Smooth muscle cell of the brain vasculature (primary cell): ENCODE measurements around the gene FGD4.
A peak's percentile ranks its signal among the peaks of the same experiment; 100 is the strongest.

Experiments
- DNase-seq: peaks from one replicate; pipeline ENCODE4 v3.0.0-alpha.2; 2012; ENCODE audit warnings: low read depth, low spot score

Gene FGD4

DNA sequence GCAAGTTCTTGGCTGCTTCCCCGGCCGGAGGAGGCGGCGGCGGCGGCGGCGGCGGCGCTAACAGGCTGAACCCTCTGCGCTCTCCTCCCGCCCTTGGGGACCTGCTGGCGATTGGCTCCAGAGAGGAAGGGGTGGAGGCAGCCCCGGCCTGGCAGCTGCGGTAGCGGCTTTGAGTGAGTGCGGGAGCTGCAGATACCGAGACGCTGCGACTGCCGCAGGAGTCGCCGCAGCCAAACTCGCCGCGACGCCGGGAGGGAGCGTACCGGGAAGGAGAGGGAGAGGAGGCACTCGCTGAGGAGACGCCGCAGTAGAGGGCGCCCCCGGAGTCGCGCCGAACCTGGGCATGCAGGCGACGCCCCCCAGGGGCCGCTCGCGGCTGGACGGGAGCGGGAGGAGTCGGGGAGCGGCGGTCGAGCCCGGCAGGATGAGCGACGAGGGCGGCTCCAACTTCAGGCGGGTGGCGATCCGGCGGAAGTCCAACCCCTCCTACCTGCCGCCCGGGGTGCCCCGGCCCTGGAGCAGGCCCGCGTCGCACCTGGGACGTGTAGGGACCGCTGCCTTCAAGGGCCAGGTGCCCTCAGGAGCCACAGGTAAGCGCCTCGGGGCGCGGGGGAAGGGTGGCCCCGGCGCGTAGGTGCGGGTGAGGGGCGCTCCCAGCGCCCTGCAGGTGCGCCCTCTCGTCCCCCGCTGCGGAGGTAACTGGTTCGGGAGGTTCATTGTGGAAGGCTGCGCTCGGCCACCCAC lies at the start of gene FGD4:
TSS of gene FGD4 (plus strand) at position 189 of the 744 bp plus-strand sequence.
- DNase-seq, result peak; percentile 43

DNA sequence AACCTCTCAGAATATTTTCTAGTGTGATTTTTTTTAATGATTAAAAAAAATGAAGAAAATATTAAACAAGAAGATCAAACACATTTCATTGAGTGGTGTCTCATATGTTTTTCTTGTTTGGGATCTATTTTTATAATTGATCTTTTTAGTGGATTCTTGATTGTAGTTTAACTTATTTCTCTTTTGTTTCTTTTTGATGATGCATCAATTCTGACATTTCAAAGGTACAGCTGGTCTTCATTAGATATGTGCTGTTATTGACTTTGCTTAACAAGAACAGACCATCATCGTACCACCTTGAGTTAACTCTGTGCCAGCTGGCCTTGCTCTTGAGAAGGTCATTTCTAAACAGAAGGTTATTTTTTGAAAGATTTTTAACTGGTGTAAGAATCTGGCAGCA lies 45.8 kb upstream of the FGD4 start:
- no peak for DNase-seq

DNA sequence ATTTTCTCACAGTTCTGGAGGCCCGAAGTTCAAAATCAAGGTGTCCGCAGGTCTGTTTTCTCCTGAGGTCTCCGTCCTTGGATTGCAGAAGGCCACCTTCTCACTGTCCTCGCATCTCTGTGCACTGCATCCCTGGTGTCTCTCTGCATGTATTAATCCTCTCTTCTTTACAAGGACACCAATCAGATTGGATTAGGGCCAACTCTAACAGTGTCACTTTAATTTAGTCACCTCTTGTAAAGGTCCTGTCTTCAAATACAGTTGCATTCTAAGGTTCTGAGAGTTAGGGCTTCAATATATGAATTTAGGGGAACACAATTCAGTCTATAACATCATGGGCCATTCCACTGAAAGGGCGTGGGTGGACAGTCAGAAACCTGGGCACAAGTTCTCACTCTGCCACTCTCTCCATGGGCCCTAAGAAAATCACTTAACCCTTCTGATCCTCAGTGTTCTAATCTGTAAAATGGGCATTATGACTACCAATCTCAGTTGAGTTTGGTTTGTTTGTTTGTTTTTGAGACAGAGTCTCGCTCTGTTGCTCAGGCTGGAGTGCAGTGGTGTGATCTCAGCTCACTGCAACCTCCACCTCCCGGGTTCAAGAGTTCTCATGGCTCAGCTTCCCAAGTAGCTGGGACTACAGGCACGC lies 41.6 kb upstream of the FGD4 start:
- DNase-seq, result no peak

DNA sequence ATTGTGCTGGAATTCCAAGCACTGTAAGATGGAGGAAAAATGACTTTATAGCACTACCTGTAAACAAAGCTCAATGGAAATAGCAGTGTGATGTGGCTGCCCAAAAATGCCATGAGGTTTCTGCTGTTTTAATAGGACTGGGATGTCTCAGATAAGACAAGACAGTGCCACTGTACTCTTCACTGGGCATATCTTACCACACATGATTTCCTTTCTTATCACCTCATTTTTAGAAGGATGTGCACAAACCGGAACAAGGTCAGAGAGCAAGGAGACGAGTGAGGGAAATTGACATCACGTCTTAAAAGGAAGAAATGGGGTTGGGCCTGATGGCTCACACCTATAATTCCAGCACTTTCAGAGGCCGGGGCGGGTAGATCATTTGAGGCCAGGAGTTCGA lies 38.4 kb upstream of the FGD4 start:
- DNase-seq, result no peak

DNA sequence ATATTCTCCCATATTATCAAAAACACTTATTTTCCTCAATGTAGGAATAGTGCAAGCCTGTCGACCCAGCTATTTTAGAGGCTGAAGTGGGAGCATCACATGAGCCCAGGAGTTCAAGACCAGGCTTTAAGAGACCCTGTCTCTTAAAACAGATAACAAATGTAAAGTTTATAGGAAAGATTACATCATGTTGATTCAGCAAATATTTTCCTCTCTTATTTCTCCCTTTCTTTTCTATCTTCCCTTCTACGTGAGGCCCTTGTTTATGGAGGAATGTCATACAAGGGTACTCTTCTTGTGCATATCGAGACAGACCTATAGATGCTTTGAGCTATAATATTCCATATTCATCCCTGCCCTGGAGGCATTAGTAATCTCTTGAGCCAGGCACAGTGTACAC lies 36.5 kb upstream of the FGD4 start:
- no peak for DNase-seq

DNA sequence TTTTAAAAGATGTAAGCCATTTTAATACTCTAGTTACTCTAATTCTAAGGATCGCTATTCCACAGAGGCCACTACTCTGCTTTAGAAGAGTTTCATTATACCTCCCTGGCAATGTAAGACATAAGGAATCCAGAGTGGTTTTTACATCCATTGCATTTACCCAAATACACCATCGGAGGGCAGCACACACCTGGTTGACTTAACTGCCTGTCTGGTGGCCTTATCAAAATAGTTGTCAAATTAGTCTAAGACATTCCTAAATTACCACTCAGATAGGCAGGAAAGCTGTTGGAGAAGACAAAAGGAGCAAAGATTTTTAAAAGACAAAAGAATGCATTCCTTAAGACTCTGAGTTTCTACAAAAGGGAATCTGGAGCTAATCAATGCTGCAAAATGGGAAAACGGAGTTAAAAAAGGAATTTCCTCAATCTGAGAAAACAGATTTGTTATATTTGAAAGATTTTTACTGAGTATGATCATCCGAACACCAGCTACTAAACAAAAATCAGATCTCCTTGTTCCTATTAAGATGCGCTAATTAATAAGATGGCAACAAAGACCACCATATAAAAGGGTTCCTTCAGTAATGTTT lies 33.8 kb upstream of the FGD4 start:
- peak; percentile 45 for DNase-seq

DNA sequence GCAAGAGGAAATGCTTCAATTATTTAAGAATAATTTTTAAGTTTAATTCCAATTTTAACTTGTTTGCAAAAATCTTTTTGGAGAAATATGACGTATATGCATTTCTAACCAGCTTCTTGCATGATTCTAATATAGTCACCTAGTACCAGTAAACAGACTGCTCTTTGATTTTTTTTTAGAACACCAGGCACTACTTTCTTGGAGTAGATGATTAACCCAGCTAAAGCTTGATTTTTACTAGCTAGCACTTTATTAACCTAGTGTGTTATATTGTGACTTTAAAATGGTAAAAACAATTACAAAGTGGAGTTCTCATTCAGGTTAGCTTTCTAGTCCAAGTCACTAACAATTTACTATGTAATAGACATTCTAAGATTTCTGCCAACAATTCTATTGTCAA lies 32.6 kb upstream of the FGD4 start:
- DNase-seq, result no peak

DNA sequence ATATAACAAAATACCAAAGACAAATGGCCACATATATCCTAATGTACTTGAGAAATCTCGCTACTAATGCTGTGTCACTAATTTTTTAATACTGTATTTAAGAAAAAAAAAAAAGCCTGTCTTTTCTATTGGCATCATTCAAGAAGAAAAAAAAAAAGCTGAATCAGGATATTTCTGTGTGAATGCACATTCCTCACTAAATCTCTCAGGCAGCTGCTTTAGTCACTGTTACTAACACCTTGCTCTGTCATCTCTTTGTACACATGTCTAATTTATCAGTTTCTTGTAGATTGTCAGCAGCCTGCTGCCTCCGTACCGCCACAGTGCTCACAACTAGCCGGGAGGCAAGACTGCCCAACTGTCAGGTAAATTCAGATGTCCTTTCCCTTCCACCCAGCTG lies 32.0 kb upstream of the FGD4 start:
- no peak for DNase-seq

DNA sequence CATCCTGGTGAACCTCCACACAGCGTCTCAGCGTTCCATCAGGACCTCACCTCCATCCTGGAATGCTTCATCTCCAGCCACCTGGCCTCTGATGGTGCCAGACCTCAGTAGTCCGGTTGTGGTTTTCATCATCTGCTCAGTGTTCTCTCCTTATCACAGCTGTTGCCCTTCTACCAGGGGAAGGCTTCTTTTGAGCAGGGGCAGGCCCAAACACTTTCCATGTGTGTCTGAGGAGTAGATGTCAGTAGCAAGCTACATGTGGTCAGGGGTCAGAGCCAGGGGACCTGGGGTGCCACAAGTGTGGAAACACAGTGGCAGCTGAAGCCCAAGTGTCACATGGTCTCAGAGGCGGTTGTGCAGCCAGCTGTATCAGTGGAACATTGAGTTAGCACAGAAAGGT lies 30.2 kb upstream of the FGD4 start:
- no peak for DNase-seq

DNA sequence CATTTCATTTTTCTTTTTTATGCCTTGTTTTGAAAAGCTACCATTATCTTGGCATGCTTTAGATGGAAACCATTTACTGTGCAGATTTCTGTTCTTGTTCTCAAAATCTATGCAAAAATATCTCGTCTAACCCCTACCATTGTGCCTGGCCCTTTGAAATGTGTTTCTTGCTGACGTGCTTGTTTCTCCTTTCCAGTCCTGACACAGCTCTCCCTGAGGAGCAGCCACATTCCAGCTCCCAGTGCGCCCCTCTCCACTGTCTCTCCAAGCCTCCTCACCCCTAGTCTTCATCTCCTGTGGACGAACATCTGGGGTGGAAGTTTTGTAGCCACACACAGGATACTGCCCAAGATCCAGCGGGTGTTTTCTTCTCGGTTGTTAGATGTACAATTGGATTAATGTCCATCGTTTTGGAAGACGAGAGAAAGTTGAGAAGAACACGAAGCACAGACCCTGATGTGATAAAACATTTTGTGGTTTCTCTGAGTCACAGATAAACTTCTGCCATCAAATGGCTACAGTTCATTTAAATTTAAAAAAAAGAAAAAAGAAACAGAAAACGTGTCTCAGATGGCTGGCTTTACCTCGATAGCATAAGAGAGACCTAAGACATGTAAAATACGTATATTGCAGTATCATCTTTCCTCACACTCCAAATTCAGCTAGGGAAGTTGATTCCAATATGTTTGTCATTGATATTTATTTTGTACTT lies 21.9 kb upstream of the FGD4 start:
- DNase-seq, result no peak

DNA sequence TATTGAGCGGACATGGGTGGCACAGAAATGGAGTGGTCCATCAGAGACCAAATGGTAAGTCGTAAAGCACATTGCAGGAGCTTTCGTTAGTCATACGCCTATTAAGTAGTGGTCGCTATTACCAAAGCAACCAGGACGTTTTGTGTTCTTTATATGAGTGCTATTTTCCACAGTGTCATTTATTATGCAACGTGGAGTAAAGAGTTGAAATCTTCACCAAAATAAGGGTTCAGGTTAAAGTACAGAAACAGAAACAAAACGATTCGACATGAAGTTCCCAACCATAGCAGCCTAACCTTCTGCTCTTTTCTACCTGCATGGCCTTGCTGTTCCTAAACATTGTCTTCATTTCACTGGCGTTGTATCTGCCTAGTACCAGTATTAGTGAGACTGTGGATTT lies 20.1 kb upstream of the FGD4 start:
- DNase-seq, result no peak

DNA sequence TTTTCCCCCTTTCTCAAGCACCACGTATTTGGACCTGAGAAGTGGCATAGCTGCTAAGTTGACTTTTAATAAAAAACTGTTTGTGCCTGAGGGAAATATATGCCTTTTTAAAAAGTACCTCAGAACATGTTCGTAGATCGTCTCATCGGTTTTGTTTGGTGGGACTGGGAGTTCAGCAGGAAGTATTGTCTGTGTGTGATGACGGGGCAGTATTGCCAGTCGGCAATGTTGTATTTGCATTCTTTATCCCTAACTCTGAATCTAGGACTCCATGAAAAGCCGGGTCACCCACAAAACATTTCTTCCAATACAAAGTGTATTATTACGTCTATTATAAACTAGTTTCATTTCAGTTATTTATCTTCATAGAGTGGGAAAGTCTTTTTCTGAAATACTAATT lies 19.7 kb upstream of the FGD4 start:
- DNase-seq, result no peak

DNA sequence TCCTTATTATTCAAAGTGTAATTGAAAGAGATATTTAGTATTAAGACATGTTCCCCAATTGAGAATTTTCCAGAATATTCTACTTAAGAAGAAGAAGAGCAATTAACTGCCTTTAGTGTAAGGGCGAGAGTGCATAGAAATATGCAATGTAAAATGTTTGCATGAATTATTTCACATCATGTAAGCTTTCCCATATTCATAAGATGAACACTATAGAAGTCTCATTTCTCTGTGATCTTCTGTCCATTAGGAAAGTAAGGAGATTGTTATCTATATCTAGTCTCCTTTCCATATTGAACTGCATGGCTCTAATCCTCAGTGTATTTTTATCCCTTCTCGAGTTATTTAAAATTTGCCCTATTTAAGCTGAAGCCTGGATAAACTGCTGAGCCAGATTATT lies 17.1 kb upstream of the FGD4 start:
- no peak for DNase-seq

DNA sequence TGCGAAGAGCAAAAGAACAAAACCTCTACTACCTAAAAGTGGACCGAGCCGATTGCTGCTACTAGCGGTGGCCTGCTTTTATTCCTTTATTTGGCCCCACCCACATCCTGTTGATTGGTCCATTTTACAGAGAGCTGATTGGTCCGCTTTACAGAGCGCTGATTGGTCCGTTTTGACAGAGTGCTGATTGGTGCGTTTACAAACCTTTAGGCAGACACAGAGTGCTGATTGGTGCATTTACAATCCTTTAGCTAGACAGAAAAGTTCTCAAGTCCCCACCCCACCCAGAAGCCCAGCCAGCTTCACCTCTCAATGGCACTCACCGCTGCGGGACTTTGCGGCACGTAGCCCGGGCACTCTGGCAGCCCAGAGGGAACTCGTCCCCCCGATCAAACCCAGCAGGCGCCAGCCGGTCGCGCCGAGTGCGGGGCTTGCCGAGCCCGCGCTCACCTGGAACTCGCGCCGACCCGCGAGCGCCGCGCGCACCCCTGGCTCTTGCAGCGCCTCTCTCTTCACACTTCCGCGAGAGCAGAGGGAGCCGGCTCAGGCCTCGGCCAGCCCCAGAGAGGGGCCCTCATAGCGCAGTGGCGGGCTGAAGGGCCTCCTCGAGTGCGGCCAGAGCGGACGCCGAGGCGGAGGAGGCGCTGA lies 8.7 kb upstream of the FGD4 start:
- no peak for DNase-seq

DNA sequence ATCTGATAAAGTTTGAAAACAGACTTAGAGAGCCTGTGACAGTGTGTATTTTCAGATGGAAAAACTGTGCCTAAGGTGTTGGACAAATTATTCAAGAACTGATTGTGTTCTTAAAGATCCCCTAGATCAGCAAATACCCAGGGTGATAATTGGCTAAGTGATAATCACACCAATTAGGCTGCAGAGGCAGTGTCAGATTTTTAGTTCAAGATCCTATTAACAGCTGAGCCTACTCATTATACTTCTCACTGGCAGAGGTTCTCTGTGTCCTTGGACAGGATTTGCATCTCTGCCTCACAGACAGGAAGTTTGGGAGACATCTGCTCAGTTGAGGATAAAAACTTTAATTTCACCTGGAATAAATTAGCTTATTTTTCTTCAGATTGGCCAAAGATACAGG lies 4.3 kb upstream of the FGD4 start:
- no peak for DNase-seq

DNA sequence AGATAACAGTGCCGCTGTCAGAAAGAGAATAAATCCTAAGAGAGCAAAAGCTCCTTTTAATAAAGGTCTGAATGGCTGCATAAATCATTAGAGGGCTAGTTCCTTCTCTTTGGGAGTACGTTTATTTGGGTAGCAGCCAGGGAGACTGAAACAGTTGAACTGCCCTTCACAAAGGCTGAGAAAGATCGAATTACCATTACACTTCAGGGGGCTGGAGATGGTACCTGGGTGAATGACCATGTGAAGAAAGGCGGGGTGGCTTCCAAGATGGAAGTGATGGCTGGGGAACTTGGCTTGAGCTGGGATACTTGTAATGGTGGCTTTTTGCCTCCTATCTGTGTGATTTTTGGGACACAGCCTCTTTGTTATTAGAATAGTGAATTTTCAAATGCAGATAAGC lies 1.7 kb upstream of the FGD4 start:
- no peak for DNase-seq

DNA sequence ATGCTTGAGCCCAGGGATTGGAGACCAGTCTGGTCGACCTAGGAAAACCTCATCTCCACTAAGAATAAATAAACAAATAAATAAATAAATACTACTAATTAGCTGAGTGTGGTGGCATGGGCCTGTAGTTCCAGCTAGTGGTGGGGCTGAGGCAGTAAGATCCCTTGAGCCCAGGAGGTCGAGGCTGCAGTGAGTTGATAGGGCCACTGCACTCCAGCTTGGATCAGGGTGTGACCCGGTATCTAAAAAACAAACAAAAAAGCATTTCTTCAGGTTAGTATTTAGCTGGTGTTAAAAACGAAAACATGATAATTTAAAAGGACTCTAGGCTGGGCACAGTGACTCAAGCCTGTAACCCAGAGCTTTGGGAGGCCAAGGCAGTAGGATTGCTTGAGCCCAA lies 1.2 kb upstream of the FGD4 start:
- DNase-seq, result no peak

DNA sequence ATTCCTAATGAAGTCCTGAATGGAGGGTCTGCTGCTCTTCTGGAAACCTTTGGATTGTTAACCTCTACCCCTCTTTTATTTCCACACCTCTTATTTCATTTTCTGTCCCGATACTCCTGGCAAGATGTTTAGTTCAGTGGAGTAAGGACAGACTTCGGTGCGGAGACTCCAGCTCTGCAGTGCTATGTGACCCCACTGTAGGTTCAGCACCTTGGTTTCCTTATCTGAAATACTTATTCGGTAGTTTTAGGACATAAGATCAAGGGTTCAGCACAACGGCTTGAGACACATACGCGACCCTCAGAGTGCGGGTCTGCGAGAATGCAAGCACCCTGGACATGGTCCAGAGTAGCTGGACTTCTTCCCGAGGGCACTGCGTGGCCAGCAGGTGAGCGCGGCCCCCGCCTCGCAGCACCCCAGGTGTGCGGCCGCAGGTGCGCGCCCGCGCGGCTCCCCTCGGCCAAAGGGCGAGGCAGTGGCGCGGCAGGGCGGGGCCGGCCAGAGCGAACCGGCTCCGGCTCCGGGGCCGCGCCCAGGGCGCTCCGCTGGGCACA lies 465 bp upstream of the FGD4 start:
- no peak for DNase-seq

DNA sequence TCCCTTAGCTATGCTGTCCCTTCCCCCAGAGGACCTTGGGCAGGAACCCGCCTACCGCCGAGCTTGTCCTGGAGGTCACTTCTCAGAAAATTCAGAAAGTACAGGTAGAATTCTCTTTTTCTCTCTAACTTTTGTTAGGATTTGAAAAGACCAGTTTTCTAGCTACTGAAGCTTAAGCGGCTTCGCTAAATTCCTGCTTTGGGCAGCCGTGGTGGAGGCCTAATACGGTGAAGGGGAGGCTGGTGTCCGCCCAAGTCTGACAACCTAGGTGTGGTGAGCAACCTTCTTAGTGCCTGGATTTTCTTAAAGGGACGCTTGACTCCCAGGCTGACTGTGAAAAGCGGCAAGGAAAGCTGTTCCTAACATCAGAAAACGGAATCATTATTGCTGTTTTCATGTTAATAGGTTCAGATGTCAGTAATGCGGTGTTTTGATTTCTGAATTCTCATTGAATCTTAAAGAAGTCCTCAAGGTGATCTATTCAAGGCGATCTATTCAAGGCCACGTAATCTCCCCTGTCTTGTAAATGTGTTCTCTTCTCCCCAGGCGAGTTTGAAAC lies 835 bp downstream of the FGD4 start:
- no peak for DNase-seq

DNA sequence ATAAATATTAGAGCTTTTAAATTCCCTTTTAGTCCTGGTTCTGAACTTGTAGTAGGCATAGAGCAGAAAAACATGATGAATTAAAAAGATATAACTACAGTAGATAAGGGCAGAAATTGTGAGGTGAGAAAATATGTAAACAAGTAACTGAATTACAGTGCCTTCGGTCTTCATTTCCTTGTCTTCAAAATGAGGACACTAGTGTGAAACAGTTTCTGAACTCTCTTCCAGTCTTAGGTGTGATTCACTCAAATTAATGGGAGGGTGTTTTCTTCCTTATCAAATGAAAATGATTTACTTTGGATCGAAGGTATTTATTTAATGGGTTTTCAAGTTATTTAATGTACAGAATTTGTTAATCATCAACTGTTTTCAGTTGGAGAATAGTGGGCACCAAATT lies 1.5 kb downstream of the FGD4 start:
- no peak for DNase-seq

DNA sequence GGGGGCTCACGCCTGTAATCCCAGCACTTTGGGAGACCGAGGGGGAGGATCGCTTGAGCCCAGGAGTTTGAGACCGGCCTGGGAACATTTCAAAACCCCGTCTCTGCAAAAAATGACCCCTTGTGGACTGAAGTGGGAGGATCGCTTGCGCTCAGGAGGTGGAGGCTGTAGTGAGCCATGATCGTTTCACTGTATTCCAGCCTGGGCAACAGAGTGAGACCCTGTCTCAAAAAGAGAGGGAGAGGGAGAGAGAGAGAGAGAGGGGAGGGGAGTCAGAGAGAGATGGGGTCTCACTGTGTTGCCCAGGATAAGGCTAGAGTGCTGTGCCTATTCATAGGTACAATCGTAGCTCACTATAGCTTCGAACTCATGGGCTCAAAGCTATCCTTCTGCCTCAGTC lies 2.8 kb downstream of the FGD4 start:
- no peak for DNase-seq

DNA sequence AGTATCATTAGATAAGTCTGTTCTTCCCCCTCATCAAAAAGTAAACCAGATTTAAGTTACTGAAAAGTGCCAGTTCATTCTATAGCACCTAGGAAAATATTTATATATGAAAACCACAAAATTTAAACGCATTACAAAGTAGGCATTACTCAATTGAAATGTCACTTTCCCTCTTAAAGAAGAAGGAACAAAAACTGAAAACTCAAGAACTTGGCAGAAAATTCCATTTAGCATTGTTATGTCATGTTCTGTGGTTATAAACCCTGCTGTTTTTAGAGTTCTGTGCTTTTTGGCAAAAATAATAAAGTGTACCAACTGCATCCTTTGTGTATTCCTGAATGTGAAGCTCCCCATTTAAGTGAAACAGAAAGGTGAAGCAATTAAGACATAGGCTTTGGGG lies 3.6 kb downstream of the FGD4 start:
- DNase-seq, result no peak
